GM11168 (cell line): ENCODE measurements around the gene TMEM40.

Source experiments
- in situ Hi-C: fragments of 300-500 bp; cut with MboI; formaldehyde crosslinking; loops from one replicate; pipeline ENCODE4 v1.12.0; 2022; ENCODE audit warnings: low sequenced_read_pairs; ENCODE audit not compliant: unreplicated experiment

Gene TMEM40

DNA sequence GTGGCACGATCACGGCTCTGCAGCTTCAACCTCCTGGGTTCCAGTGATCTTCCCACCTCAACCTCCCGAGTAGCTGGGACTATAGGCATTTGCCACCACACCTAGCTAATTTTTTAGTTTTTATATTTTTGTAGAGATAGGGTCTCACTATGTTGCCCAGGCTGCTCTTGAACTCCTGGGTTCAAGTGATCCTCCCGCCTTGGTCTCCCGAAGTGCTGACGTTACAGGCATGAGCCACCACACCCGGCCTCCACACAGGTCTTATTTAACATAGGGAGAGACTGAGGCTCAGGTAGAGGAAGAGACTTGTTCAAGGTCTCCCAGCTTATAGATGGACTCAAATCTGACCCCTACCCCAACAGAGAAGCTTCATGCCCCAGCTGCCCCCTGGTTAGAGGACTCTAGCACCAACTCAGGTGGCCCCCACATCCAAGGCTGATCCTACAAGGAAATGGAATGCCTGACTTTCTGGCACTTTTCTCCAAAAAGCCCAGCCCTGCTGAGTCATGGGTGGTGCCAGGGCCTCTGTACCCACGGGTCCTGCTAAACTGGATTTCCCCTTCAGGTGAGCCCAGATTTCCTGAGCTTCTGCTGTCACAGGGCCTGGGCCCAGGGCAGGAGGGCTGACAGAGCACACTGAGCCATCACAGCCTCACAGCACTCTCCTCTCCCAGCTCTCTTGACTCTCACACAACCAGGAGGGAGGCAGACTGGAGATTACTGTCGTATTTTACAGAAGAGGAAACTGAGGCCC is 5.6 kb downstream of the TMEM40 start:
- in situ Hi-C loops = no loop called here

DNA sequence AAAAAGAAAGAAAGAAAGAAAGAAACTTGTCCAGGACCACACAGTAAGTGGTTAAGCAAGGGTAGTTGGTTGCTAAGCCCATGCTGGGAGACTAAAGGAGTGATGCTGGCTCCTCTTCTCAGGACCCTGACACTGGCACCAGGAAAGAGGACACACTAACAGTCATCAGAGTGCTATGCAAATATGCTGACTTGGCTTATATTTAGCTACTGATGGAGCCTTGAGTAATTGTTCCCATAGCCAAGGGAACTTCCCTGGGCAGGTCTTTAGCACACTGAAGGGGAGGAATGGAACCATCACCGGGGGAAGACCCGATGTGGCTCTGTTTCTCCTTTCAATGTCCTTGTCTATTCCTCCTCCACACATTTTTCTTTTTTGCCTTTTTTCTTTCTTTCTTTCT is 6.2 kb downstream of the TMEM40 start:
- in situ Hi-C loops = no loop called here

DNA sequence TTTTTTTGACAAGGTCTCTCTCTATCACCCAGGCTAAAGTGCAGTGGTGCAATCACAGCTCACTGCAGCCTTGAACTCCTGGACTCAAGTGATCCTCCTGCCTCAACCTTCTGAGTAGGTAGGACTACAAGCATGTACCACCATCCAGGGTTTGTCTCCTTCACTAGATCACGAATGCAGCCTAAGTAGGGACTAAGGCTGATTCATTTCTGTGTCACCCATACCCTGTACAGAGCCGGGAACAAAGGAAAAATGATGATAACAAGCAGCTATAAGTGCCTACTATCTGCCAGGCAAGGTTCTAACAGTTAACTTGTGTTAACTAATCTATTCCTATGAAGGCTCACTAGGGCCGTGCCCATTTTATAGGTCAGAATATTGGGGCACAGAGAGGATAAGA is 7.0 kb downstream of the TMEM40 start:
- in situ Hi-C loops = no loop called here

DNA sequence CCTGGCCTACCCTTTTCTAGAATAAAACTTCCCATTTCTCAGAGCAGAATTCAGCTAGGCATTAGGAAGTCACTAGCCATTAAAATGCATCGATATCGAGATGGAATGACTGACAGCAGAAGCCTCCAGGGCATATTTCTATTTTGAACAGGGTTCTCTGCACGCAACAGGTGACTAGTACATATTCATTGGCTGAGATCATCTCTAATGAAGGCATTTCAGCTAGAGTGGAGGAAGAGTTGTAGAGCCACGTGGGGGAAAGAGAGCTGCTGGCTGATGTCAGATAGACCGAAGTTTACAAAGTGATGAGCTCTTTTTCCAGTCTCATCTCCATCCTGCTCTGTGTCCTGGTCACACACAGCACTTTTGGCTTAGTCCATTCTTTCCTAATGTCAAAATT is 7.5 kb downstream of the TMEM40 start:
- in situ Hi-C loops = no loop called here

DNA sequence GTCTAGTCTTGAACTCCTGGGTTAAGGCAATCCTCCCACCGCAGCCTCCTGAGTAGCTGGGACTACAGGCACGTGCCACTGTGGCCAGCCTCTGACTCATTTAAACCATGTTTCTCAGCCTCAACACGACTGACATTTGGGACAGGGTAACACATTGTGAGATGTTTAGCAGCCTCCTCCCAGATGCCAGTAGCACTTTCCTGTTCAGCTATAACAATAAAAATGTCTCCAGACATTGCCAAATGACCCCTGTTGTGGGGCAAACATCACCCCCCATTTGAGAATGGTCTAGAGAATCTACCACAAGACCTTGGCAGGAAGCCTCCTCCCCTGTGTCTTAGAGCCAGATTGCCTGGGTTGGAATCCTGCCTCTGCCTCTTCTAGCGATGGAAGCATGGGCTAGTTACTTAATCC is 8.4 kb downstream of the TMEM40 start:
- in situ Hi-C loops = no loop called here

- in situ Hi-C loops = no loop called here
These were observed 8.8 kb downstream of the TMEM40 start for GRCh38 chr3:12750223-12750622.

- in situ Hi-C loops = no loop called here
These were observed 10.6 kb downstream of the TMEM40 start for GRCh38 chr3:12748477-12748876.

- in situ Hi-C loops = no loop called here
These were observed 12.6 kb downstream of the TMEM40 start for GRCh38 chr3:12746419-12746818.

DNA sequence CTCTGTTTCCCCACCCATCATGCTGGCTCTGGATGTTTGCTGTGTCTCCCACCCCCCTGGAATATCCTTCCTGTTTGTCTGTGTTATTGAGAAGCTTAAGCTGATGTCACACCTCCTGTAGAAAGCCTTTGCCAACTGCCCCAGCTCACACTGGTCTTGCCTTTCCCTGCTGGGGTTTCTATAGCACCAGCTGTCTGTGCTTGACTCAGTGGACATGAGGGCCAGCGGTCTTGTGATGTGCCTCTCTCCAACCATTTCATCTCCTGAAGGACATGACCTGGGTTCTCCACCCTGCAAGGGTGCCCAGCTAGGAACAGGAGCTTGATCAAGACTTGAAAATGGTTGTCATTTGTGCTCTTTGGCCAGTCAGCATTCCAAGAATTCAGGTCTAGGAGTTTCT is 14.7 kb downstream of the TMEM40 start:
- in situ Hi-C loops = no loop called here

- in situ Hi-C loops = no loop called here
These were observed 15.5 kb downstream of the TMEM40 start for GRCh38 chr3:12743583-12743982.

- in situ Hi-C loops = no loop called here
These were observed 16.5 kb downstream of the TMEM40 start for GRCh38 chr3:12742330-12743107.

GRCh38 chr3:12741209-12741608 is 17.9 kb downstream of the TMEM40 start:
- in situ Hi-C loops = no loop called here

GRCh38 chr3:12737833-12738232 is 21.2 kb downstream of the TMEM40 start:
- in situ Hi-C loops = no loop called here

GRCh38 chr3:12737319-12737718 is 21.7 kb downstream of the TMEM40 start:
- in situ Hi-C loops = no loop called here

- in situ Hi-C loops = no loop called here
These were observed 24.1 kb downstream of the TMEM40 start for GRCh38 chr3:12734960-12735359.

- in situ Hi-C loops = no loop called here
These were observed 25.5 kb downstream of the TMEM40 start for GRCh38 chr3:12733566-12733965.

GRCh38 chr3:12730506-12731242 is 28.4 kb downstream of the TMEM40 start:
- in situ Hi-C loops = no loop called here

- in situ Hi-C loops = no loop called here
These were observed 29.9 kb downstream of the TMEM40 start for GRCh38 chr3:12729051-12729651.

DNA sequence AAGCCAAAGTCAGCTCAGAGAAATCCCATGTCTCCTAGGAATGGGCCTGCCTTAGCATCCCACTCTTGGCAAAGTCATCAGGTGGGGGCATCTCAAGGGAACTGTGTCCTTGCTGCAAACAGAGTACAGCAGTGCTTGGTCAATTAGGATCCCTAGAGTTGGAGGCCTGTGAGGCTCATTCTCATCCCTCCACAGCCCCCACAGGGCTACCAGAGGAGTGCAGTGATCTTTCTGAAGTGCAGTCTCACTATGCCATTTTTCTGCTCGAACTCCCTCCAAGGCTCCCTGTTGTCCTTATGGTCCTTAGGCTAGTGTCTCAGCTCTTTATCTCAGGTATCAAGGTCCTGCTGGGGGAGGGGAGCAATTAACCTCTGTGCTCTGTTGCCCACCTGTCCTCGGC is 31.1 kb downstream of the TMEM40 start:
- in situ Hi-C loops = no loop called here

DNA sequence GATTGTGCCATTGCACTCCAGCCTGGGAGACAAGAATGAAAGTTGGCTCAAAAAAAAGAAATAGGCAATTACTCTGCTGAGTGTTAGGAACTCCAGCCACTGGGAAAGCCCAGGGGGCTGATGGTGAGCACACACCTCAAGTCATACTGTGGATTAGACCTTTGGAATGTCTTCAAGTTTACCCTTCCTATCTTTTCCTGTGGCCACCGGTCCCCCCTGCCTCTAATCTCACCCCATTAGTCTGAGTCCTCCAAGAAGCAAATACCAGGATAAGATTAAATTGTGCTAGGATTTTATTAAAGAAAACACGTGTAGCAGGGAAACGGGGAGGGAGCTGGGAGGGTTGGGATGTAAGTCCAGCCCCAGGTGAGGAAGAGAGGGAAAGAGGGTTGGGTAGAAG is 31.6 kb downstream of the TMEM40 start:
- in situ Hi-C loops = no loop called here

DNA sequence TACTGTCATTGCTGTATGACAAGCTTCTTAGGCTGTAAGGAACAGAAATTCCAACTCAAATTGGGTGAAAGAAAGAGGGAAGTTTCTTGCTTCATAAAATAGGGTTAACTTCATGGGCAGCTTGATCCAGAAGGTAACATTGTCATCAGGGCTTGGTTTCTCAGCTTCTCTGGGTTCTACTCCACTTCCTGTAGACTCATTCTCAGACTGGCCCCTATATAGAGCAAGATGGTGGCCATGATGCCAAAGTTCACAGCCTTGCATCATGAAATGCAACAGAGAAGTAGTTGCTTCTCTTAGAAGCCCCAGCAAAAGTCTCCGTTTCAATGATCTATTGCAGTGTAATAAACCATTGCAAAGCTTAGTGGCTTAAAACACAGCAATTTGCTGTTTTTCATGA is 33.6 kb downstream of the TMEM40 start:
- in situ Hi-C loops = no loop called here
